Mesothelial cell of epicardium (in vitro differentiated cells): ENCODE measurements around the gene ZNG1A. TPM values are rescaled to one million over a fixed set of nuclear protein-coding genes. Genes with fewer than 3 reads are reported as not detected.
"Not testable (repeated sequence)": the region's sequence is repeated elsewhere in the genome, so short reads cannot be mapped to it uniquely, and the experiment has no call there.

Experiments used
- DNase-seq, 2 experiments: peaks; one replicate each; pipeline ENCODE4 v3.0.0; 2021; ENCODE audit warnings: low spot score in 2 of 2; ENCODE audit not compliant: unreplicated experiment in 2 of 2
- H3K27ac Mint-ChIP-seq: 2 replicates; pipeline ENCODE4 v1.8.0; 2021; ENCODE audit warnings: mixed read lengths
- H3K27me3 Mint-ChIP-seq: 2 replicates; pipeline ENCODE4 v1.8.0; 2021; ENCODE audit warnings: low read depth, mixed read lengths
- H3K36me3 Mint-ChIP-seq: 2 replicates; pipeline ENCODE4 v1.8.0; 2021; ENCODE audit warnings: mixed read lengths
- H3K4me1 Mint-ChIP-seq: 2 replicates; pipeline ENCODE4 v1.8.0; 2021; ENCODE audit warnings: mixed read lengths
- H3K4me3 Mint-ChIP-seq: 2 replicates; pipeline ENCODE4 v1.8.0; 2021; ENCODE audit warnings: mild to moderate bottlenecking, moderate library complexity, mixed read lengths
- H3K9me3 Mint-ChIP-seq: 2 replicates; pipeline ENCODE4 v1.8.0; 2021; ENCODE audit warnings: mixed read lengths
- CTCF ChIP-seq: fragments of 200-600 bp; sonication (generic); IDR thresholded peaks from one replicate; pipeline ENCODE4 v1.5.0; 2021; ENCODE audit warnings: antibody characterized with exemption; ENCODE audit not compliant: unreplicated experiment
- total RNA-seq: library from RNA; stranded (reverse); gene quantifications from 3 replicates; pipeline ENCODE4 v1.2.1, GENCODE V29; 2021

Gene ZNG1A
- total RNA-seq, 1 donor from 2014 or later: 37.4 TPM

DNA sequence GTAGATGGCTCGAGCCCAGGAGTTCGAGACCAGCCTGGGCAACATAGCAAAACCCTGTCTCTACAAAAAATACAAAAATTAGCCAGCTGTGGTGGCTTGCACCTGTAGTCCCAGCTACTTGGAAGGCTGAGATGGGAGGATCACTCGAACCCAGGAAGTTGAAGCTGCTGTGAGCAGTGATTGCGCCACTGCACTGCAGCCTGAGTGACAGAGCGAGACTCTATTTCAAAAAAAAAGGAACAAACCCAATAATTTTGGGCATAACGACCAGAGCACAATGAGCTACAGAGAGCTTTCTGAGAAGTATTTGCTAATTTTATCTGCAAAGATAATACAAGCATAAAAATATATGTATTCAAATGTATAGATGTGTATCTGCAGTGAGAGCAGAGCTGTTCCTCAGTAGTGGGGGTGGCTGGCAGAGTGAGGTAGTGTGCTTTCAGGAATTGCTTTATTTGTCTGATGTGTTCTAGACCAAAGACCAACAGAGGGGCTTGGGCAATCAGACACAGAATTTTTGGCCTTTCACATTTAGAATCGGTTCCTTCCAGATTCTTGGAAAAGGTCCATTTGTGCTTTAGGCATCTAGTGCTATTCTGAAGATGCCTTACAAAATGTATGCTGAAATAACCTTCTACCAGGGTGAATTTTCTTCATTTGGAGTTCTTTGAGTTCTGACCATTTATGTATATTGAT is 41.0 kb upstream of the ZNG1A start:
- peaks cover 24% of the 10 kb centered on the region for H3K27me3 Mint-ChIP-seq
- H3K27ac Mint-ChIP-seq: no peak overlapping the region
- peaks cover 7% of the 10 kb centered on the region for H3K4me1 Mint-ChIP-seq
- no peaks in the 10 kb centered on the region for H3K9me3 Mint-ChIP-seq
- no peak for TF ChIP-seq CTCF
- no peak overlapping the region for H3K4me3 Mint-ChIP-seq
- DNase-seq: no peak
- H3K36me3 Mint-ChIP-seq: no peaks in the 10 kb centered on the region

DNA sequence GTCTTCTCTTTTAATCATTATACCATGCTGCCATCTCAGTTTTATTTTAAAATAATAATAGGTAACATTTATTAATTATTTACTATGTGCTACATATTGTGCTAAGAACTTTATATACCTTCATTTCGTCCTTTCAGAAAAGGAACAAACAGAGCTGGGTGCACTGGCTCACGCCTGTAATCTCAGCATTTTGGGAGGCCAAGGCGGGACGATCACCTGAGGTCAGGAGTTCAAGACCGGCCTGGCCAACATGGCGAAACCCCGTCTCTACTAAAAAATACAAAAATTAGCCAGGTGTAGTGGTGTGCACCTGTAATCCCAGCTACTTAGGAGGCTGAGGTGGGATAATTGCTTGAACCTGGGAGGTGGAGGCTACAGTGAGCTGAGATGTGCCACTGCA is 40.2 kb upstream of the ZNG1A start:
- H3K4me3 Mint-ChIP-seq, H3K9me3 Mint-ChIP-seq: not testable (repeated sequence)

GRCh38 chr9:217950-218349 is 39.1 kb upstream of the ZNG1A start:
- Mint-ChIP-seq H3K9me3 (no peaks in the 10 kb centered on the region), H3K27me3 (peaks cover 24% of the 10 kb centered on the region), H3K4me3 (no peak overlapping the region), H3K36me3 (no peaks in the 10 kb centered on the region), H3K4me1 (peaks cover 7% of the 10 kb centered on the region), H3K27ac (no peak overlapping the region)
- no peak for DNase-seq
- no peak for TF ChIP-seq CTCF

More for the DNA sequence above, 40.2 kb upstream of the ZNG1A start:
- DNase-seq, H3K27ac Mint-ChIP-seq, H3K36me3 Mint-ChIP-seq, H3K4me1 Mint-ChIP-seq: not testable (repeated sequence)
- peaks cover 24% of the 10 kb centered on the region for H3K27me3 Mint-ChIP-seq

GRCh38 chr9:216866-217265 is 38.0 kb upstream of the ZNG1A start:
- TF ChIP-seq CTCF: no peak
- H3K4me1 Mint-ChIP-seq: peaks cover 5% of the 10 kb centered on the region
- no peak overlapping the region for H3K27ac Mint-ChIP-seq
- H3K4me3 Mint-ChIP-seq: no peak overlapping the region
- DNase-seq: no peak
- no peaks in the 10 kb centered on the region for H3K9me3 Mint-ChIP-seq
- H3K27me3 Mint-ChIP-seq: peaks cover 25% of the 10 kb centered on the region
- no peaks in the 10 kb centered on the region for H3K36me3 Mint-ChIP-seq

DNA sequence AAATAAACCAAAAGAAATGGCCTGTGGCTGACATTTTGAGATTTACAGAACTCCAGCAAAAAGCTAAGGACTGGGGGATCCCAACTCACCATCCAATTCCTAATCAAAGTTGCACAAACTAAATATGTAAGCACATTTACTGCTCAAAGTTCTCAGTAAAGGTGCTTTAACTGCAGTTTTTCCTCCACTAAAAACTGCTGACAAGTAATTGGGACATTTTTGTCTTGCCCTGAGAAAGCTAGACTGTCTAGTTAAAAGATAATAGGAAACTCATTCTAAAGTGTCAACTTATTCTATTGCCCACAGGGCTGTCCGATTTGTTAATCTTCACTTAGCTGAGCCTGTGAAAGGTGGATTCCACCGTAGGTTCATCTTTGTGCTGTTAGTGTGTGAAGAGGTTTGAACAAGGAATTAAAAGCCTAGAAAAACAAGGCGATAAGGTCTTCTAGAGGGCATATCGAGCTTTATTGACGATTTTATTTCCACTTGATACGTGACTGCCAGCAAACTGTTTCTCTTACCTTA is 36.8 kb upstream of the ZNG1A start:
- Mint-ChIP-seq H3K9me3 (no peaks in the 10 kb centered on the region), H3K4me1 (peaks cover 5% of the 10 kb centered on the region), H3K27me3 (peaks cover 25% of the 10 kb centered on the region), H3K36me3 (no peaks in the 10 kb centered on the region), H3K27ac (no peak overlapping the region), H3K4me3 (peak overlapping the region; percentile 75)
- TF ChIP-seq CTCF: no peak
- no peak for DNase-seq

DNA sequence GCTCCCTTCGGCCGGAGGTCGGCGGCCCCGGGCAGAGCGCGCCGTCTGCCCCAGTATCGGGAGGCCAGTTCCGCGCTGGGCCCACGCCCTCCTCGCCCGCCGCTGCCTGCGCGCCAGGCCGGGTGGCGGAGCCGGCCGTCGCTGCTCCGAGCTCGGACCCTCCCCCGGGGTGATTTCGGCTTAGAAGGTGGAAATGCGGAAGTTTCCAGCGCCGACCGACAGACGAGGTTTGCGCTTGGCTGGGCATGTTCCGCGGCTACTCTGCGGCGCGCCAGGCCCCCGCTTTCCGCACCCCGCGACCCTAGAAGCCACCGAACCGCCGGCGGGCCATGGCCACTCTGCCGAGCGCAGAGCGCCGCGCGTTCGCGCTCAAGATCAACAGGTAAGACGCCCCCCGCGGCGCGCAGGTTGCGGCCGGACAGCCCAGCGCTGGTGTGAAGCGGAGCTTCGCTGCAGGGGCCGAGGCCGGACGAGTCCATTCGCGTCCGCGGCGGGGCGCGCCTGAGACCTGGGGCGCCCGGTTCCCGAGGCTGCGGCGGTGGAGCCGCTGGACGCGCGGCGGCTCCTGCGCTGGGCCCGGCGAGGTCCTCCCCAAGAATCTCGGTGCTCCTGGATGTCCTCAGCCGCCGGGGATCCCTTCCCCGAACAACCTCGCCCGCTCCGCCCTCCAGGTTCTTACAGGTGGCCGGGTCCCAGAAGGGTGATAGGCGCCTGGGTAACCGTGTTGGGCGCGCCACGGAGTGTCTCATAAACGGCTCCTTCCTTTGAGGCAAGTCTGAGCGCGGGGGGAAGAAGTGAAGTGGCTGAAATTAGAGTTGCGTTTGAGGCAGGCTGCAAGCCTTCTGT is 36.0 kb upstream of the ZNG1A start, which contains the start of gene DOCK8:
DOCK8 (plus strand) TSS at position 218 of the 846 bp plus-strand sequence; CDS start at position 330, 112 bp downstream.
- no peak for TF ChIP-seq CTCF
- H3K4me3 Mint-ChIP-seq: peak within 1 kb of the TSS; percentile 75
- H3K27me3 Mint-ChIP-seq: peaks cover 25% of the 10 kb centered on the region
- H3K36me3 Mint-ChIP-seq: no peaks in the 10 kb centered on the region
- peak within 1 kb of the TSS; percentile 59 for H3K27ac Mint-ChIP-seq
- DNase-seq: peak; percentile 49 to 75
- no peaks in the 10 kb centered on the region for H3K9me3 Mint-ChIP-seq
- H3K4me1 Mint-ChIP-seq: peaks cover 5% of the 10 kb centered on the region
